Activated T-helper 9 cell treated with anti-CD3 and anti-CD28 coated beads, Interleukin-2, amount 50 U/mL, for 16 hours (primary cell): ENCODE results near the gene SSUH2.
"Not testable (repeated sequence)": the region's sequence is repeated elsewhere in the genome, so short reads cannot be mapped to it uniquely, and the experiment has no call there.

ENCODE experiments used
- DNase-seq: peaks from one replicate; pipeline ENCODE4 v3.0.0-alpha.2; 2020; ENCODE audit warnings: low read depth

SSUH2 gene

GRCh38 chr3:8644748-8645390 lies at the start of gene SSUH2:
TSS of gene SSUH2 (minus strand) at chr3:8644798. CDS start at chr3:8644758, 40 bp downstream.
- DNase-seq: no peak

GRCh38 chr3:8691295-8691694 lies 46.7 kb upstream of the SSUH2 start:
- not testable (repeated sequence) for DNase-seq

GRCh38 chr3:8684992-8685391 lies 40.4 kb upstream of the SSUH2 start:
- DNase-seq: not testable (repeated sequence)

- not testable (repeated sequence) for DNase-seq
Measured at GRCh38 chr3:8682850-8683574, 38.4 kb upstream of the SSUH2 start.

- not testable (repeated sequence) for DNase-seq
Measured at GRCh38 chr3:8681881-8682538, 37.4 kb upstream of the SSUH2 start.

- no peak for DNase-seq
Measured at GRCh38 chr3:8681349-8681748, 36.8 kb upstream of the SSUH2 start.

GRCh38 chr3:8679817-8680553 lies 35.4 kb upstream of the SSUH2 start:
- not testable (repeated sequence) for DNase-seq

GRCh38 chr3:8678751-8679150 lies 34.2 kb upstream of the SSUH2 start:
- no peak for DNase-seq

- DNase-seq: not testable (repeated sequence)
Measured at GRCh38 chr3:8677258-8677657, 32.7 kb upstream of the SSUH2 start.

GRCh38 chr3:8675591-8675990 lies 31.0 kb upstream of the SSUH2 start:
- DNase-seq: not testable (repeated sequence)

- no peak for DNase-seq
Measured at GRCh38 chr3:8673083-8673737, 28.6 kb upstream of the SSUH2 start.

- no peak for DNase-seq
Measured at GRCh38 chr3:8669019-8669418, 24.4 kb upstream of the SSUH2 start.

GRCh38 chr3:8668216-8668615 lies 23.6 kb upstream of the SSUH2 start:
- DNase-seq: no peak

- DNase-seq: no peak
Measured at GRCh38 chr3:8667463-8668091, 23.0 kb upstream of the SSUH2 start.

- no peak for DNase-seq
Measured at GRCh38 chr3:8665407-8665896, 20.9 kb upstream of the SSUH2 start.

- DNase-seq: no peak
Measured at GRCh38 chr3:8663177-8664061, 18.8 kb upstream of the SSUH2 start.

- no peak for DNase-seq
Measured at GRCh38 chr3:8662594-8662993, 18.0 kb upstream of the SSUH2 start.

- DNase-seq: no peak
Measured at GRCh38 chr3:8660175-8661118, 15.8 kb upstream of the SSUH2 start.

GRCh38 chr3:8659242-8659641 lies 14.6 kb upstream of the SSUH2 start:
- no peak for DNase-seq
